B cell (primary cell): ENCODE results near the gene CADM2. TPM values are rescaled to one million over a fixed set of nuclear protein-coding genes. Genes with fewer than 3 reads are reported as not detected.

Experiments used
- ATAC-seq: fragments of 200-7000 bp; cut with Tn5 transposase; one replicate; pipeline ENCODE4 v1.10.0; 2021; ENCODE audit warnings: low read depth, mild to moderate bottlenecking, moderate number of reproducible peaks, moderate library complexity
- CTCF ChIA-PET: fragments of 350-600 bp; sonication (Branson Sonifier 250); formaldehyde crosslinking; loops from one replicate; lab custom pipeline; 2021; ENCODE audit warnings: antibody characterized with exemption, inconsistent platforms; lab: Charles Lee
- POLR2A ChIA-PET: fragments of 350-600 bp; sonication (Branson Sonifier 250); formaldehyde crosslinking; loops from one replicate; lab custom pipeline; 2021; ENCODE audit warnings: antibody characterized with exemption; lab: Charles Lee
- DNase-seq: peaks from one replicate; pipeline ENCODE4 v3.0.0; 2013
- H2AFZ ChIP-seq: 2 replicates; pipeline ENCODE4 v1.6.1; 2012; ENCODE audit warnings: mild to moderate bottlenecking, low read depth, low read length; ENCODE audit not compliant: insufficient read depth, poor library complexity, severe bottlenecking
- H3K27ac ChIP-seq, 2 donors: 1 replicate in 1 of 2; 2 replicates in 1 of 2; pipeline ENCODE4 v1.5.1; 2012 to 2013; ENCODE audit warnings: low read length in 2 of 2, mild to moderate bottlenecking in 2 of 2, moderate library complexity in 1 of 2
- H3K27me3 ChIP-seq, 4 experiments: fragments of 200-600 bp in 1 of 4; sonication (generic) in 1 of 4; replicated peaks in 1 of 4; 1 replicate in 2 of 4; 2 replicates in 2 of 4; pipeline versions ENCODE4 v1.6.1 to v1.7.0; 2013 to 2016; ENCODE audit warnings: low read length in 3 of 4, mild to moderate bottlenecking in 2 of 4, mixed read lengths in 1 of 4, moderate library complexity in 1 of 4; ENCODE audit not compliant: insufficient read depth in 4 of 4, control insufficient read depth in 3 of 4; ENCODE audit errors: control extremely low read depth in 1 of 4
- H3K36me3 ChIP-seq, 2 experiments: replicated peaks in 1 of 2; 1 replicate in 1 of 2; 2 replicates in 1 of 2; pipeline versions ENCODE4 v1.6.1 to v1.7.1; 2013; ENCODE audit warnings: low read length in 1 of 2; ENCODE audit not compliant: insufficient read depth in 2 of 2, control insufficient read depth in 1 of 2; ENCODE audit errors: control extremely low read depth in 1 of 2, extremely low read depth in 1 of 2
- H3K4me1 ChIP-seq, 2 donors: fragments of 200-600 bp in 1 of 2; sonication (generic) in 1 of 2; 1 replicate in 1 of 2; 2 replicates in 1 of 2; pipeline versions ENCODE4 v1.5.1 to v1.6.1; 2013 to 2017; ENCODE audit warnings: low read length in 2 of 2; ENCODE audit not compliant: control insufficient read depth in 2 of 2, insufficient read depth in 2 of 2
- H3K4me2 ChIP-seq: replicated peaks from 2 replicates; pipeline ENCODE3; 2012; ENCODE audit warnings: mild to moderate bottlenecking, low read depth, low read length; ENCODE audit not compliant: poor library complexity, severe bottlenecking
- H3K4me3 ChIP-seq, 5 experiments: fragments of 200-600 bp in 1 of 5; sonication (generic) in 1 of 5; 1 replicate in 3 of 5; 2 replicates in 2 of 5; pipeline versions ENCODE4 v1.5.1 to v1.7.0; 2011 to 2016; ENCODE audit warnings: low read length in 4 of 5, mild to moderate bottlenecking in 4 of 5, low read depth in 2 of 5, control low read depth in 1 of 5, moderate library complexity in 1 of 5; ENCODE audit not compliant: insufficient read depth in 1 of 5; ENCODE audit errors: control extremely low read depth in 1 of 5, extremely low read depth in 1 of 5
- H3K79me2 ChIP-seq: fragments of 200-600 bp; sonication (generic); one replicate; pipeline ENCODE4 v1.6.0; 2016; ENCODE audit warnings: low read length; ENCODE audit not compliant: control insufficient read depth, insufficient read depth
- H3K9ac ChIP-seq: fragments of 200-600 bp; sonication (generic); 2 replicates; pipeline ENCODE4 v1.6.1; 2017; ENCODE audit warnings: mild to moderate bottlenecking, low read length, moderate library complexity
- H3K9me3 ChIP-seq, 3 donors: one replicate each; pipeline versions ENCODE4 v1.6.1 to v1.7.1; 2013; ENCODE audit warnings: low read length in 2 of 3; ENCODE audit not compliant: control insufficient read depth in 2 of 3, insufficient read depth in 1 of 3; ENCODE audit errors: control extremely low read depth in 1 of 3
- H4K20me1 ChIP-seq: 2 replicates; pipeline ENCODE4 v1.6.0; 2012; ENCODE audit warnings: mild to moderate bottlenecking, low read length; ENCODE audit not compliant: insufficient read depth, control insufficient read depth, poor library complexity, severe bottlenecking
- H3K27ac Mint-ChIP-seq: one replicate; pipeline ENCODE4 v1.8.0; 2021; ENCODE audit warnings: mixed read lengths
- H3K27me3 Mint-ChIP-seq: one replicate; pipeline ENCODE4 v1.8.0; 2021; ENCODE audit warnings: mixed read lengths
- H3K4me1 Mint-ChIP-seq: one replicate; pipeline ENCODE4 v1.8.0; 2021; ENCODE audit warnings: mixed read lengths
- H3K4me3 Mint-ChIP-seq: one replicate; pipeline ENCODE4 v1.8.0; 2021; ENCODE audit warnings: mixed read lengths
- H3K9me3 Mint-ChIP-seq: one replicate; pipeline ENCODE4 v1.8.0; 2022; ENCODE audit warnings: mixed read lengths; ENCODE audit not compliant: insufficient read depth
- EZH2 ChIP-seq: IDR thresholded peaks from 2 replicates; pipeline ENCODE4 v1.6.1; 2012; ENCODE audit warnings: borderline replicate concordance, low read depth, mild to moderate bottlenecking, moderate library complexity, low read length; ENCODE audit not compliant: insufficient read depth, poor library complexity, severe bottlenecking
- WGBS: methylation state at CpG from one replicate; pipeline ENCODE4 v1.1.5; 2013; ENCODE audit warnings: missing lambda C conversion rate; ENCODE audit not compliant: insufficient coverage; 5-methylcytosine and 5-hydroxymethylcytosine counted together
- intact Hi-C: fragments of 100-400 bp; cut with micrococcal nuclease; formaldehyde crosslinking; loops from one replicate; pipeline ENCODE4 v1.10.0; 2022
- polyA plus RNA-seq: library from polyadenylated mRNA; depleted of rRNA; stranded (reverse); fragments of >200 nt; gene quantifications from 2 replicates; pipeline ENCODE4 v1.2.3, GENCODE V29; 2012
- total RNA-seq, 2 donors: library from RNA; stranded (reverse); fragments of 120-200 nt in 1 of 2; gene quantifications; 1 replicate in 1 of 2; 2 replicates in 1 of 2; pipeline versions ENCODE4 v1.2.3 to v1.2.4, GENCODE V29; 2013 to 2022
- TF ChIP-seq, protein P1 (sequence below): fragments of 200-600 bp; IDR thresholded peaks from one replicate; pipeline ENCODE4 v1.8.0; 2022; ENCODE audit warnings: antibody characterized with exemption, mild to moderate bottlenecking

Gene CADM2
- total and polyA plus RNA-seq, 2 donors (not counting 1 experiment from before 2014, with no cell fraction given): 0.10 to 0.37 TPM

DNA sequence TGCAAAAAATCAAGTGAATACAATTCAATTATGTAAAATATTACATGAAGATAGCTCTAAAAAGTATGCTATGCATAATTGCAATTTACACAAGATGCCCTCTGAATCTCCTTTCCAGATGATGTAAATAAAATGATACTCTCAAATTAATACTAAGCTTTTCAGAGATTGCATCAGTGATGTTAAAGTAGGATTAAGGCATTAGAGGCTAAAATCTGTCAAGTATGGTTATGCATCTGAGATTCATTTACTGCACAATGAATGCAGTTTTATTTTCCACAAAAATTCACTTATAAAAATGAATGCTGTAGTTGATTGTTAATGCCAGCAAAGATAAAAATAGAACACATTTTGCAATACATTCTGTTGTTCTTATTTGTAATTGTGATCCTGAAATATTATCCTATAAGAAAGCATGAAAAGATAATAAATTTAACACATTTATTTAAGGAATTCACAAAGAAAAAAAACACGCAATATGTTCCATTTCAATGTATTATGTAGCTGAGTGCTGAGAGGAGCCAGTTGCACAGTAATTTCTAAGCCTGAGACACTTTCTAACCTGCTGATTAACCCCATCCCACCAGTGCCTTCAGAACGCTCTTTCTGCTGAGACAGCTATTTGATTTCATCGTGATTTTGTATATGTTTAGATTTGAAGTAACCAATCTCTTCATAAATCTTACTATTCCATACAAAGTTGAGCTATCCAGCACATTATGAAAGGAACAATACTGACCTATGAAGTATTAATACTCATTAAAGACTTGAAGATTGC lies 224.4 kb downstream of the CADM2 start:
- no CpG with 5 or more reads among the region's 3 CpGs for WGBS
- no peak overlapping the region for H3K9ac ChIP-seq
- Mint-ChIP-seq H3K4me1 (no peaks in the 10 kb centered on the region), H3K27me3 (no peaks in the 10 kb centered on the region), H3K9me3 (no peaks in the 10 kb centered on the region), H3K4me3 (no peak overlapping the region), H3K27ac (no peak overlapping the region)
- H3K27ac ChIP-seq: no peak overlapping the region
- ChIA-PET POLR2A (no interaction called here), CTCF (no interaction called here)
- no peak overlapping the region for H3K4me3 ChIP-seq
- H3K4me1 ChIP-seq: no peaks in the 10 kb centered on the region
- H3K27me3 ChIP-seq: no peaks in the 10 kb centered on the region
- TF ChIP-seq, protein P1, sequence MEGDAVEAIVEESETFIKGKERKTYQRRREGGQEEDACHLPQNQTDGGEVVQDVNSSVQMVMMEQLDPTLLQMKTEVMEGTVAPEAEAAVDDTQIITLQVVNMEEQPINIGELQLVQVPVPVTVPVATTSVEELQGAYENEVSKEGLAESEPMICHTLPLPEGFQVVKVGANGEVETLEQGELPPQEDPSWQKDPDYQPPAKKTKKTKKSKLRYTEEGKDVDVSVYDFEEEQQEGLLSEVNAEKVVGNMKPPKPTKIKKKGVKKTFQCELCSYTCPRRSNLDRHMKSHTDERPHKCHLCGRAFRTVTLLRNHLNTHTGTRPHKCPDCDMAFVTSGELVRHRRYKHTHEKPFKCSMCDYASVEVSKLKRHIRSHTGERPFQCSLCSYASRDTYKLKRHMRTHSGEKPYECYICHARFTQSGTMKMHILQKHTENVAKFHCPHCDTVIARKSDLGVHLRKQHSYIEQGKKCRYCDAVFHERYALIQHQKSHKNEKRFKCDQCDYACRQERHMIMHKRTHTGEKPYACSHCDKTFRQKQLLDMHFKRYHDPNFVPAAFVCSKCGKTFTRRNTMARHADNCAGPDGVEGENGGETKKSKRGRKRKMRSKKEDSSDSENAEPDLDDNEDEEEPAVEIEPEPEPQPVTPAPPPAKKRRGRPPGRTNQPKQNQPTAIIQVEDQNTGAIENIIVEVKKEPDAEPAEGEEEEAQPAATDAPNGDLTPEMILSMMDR: no peak
- no peak for TF ChIP-seq EZH2
- intact Hi-C loops: no loop called here
- DNase-seq (no peak), ATAC-seq (no peak)
- no peaks in the 10 kb centered on the region for H3K36me3 ChIP-seq
- no peak overlapping the region for H2AFZ ChIP-seq
- no peaks in the 10 kb centered on the region for H3K79me2 ChIP-seq
- H3K9me3 ChIP-seq: no peaks in the 10 kb centered on the region
- H4K20me1 ChIP-seq: no peaks in the 10 kb centered on the region
- H3K4me2 ChIP-seq: no peak overlapping the region

DNA sequence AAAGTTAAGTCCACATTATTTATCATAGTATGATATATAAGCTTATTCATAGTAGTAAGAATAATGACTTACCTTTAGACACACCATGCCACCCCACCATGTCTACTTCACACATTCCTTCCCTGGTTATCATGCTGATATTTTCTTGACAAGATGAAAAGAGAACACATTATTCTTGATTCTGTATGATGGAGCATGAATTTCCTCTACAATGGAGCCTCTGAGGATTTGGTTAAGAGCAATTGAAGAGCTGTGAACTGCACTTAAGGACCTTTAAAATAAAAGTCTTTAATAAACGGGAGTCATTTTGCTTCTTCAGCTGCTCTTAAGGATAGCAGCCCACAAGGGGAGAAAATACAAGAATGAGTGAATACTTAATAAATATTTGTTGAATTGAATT lies 226.7 kb downstream of the CADM2 start:
- Mint-ChIP-seq H3K4me3 (no peak overlapping the region), H3K4me1 (no peaks in the 10 kb centered on the region), H3K27ac (no peak overlapping the region), H3K9me3 (no peaks in the 10 kb centered on the region), H3K27me3 (no peaks in the 10 kb centered on the region)
- H3K27ac ChIP-seq: no peak overlapping the region
- DNase-seq: no peak
- no peak overlapping the region for H2AFZ ChIP-seq
- intact Hi-C loops: no loop called here
- TF ChIP-seq, protein P1: no peak
- TF ChIP-seq EZH2: no peak
- H3K4me3 ChIP-seq: no peak overlapping the region
- no peaks in the 10 kb centered on the region for H4K20me1 ChIP-seq
- no peaks in the 10 kb centered on the region for H3K27me3 ChIP-seq
- ChIA-PET CTCF (no interaction called here), POLR2A (no interaction called here)
- no peaks in the 10 kb centered on the region for H3K79me2 ChIP-seq
- H3K36me3 ChIP-seq: no peaks in the 10 kb centered on the region
- no peak for ATAC-seq
- no peaks in the 10 kb centered on the region for H3K4me1 ChIP-seq
- no peak overlapping the region for H3K9ac ChIP-seq
- H3K9me3 ChIP-seq: no peaks in the 10 kb centered on the region
- H3K4me2 ChIP-seq: no peak overlapping the region
- no CpG with 5 or more reads among the region's 1 CpG for WGBS
